GM19463 (cell line): ENCODE measurements around the gene GNG13.
"Not testable (repeated sequence)": the region's sequence is repeated elsewhere in the genome, so short reads cannot be mapped to it uniquely, and the experiment has no call there.

Experiments
- ATAC-seq: cut with Tn5 transposase; IDR thresholded peaks from one replicate; pipeline ENCODE4 v1.9.1; 2021; ENCODE audit warnings: mild to moderate bottlenecking, moderate library complexity; ENCODE audit not compliant: unreplicated experiment

The GNG13 gene

GRCh38 chr16:832652-833336 is 32.3 kb upstream of the GNG13 start:
- no peak for ATAC-seq

- no peak for ATAC-seq
Observed at GRCh38 chr16:831571-832413, 31.3 kb upstream of the GNG13 start.

- ATAC-seq, result no peak
Observed at GRCh38 chr16:830871-831570, 30.5 kb upstream of the GNG13 start.

GRCh38 chr16:830107-830870 is 29.8 kb upstream of the GNG13 start:
- no peak for ATAC-seq

- no peak for ATAC-seq
Observed at GRCh38 chr16:828891-829290, 28.4 kb upstream of the GNG13 start.

GRCh38 chr16:827513-827912 is 27.0 kb upstream of the GNG13 start:
- no peak for ATAC-seq

- no peak for ATAC-seq
Observed at GRCh38 chr16:825341-826061, 25.0 kb upstream of the GNG13 start.

- no peak for ATAC-seq
Observed at GRCh38 chr16:824601-825000, 24.1 kb upstream of the GNG13 start.

GRCh38 chr16:824194-824593 is 23.7 kb upstream of the GNG13 start:
- no peak for ATAC-seq

GRCh38 chr16:822909-823297 is 22.4 kb upstream of the GNG13 start:
- no peak for ATAC-seq

- ATAC-seq, result no peak
Observed at GRCh38 chr16:822174-822908, 21.8 kb upstream of the GNG13 start.

GRCh38 chr16:821751-822150 is 21.2 kb upstream of the GNG13 start:
- no peak for ATAC-seq

GRCh38 chr16:820748-821147 is 20.2 kb upstream of the GNG13 start:
- ATAC-seq, result no peak

- not testable (repeated sequence) for ATAC-seq
Observed at GRCh38 chr16:820044-820408, 19.5 kb upstream of the GNG13 start.

GRCh38 chr16:819336-820043 is 19.0 kb upstream of the GNG13 start:
- no peak for ATAC-seq

GRCh38 chr16:818592-818991 is 18.1 kb upstream of the GNG13 start:
- no peak for ATAC-seq

GRCh38 chr16:818132-818531 is 17.6 kb upstream of the GNG13 start:
- ATAC-seq, result no peak

GRCh38 chr16:817001-817906 is 16.7 kb upstream of the GNG13 start:
- no peak for ATAC-seq
